Loucy (cell line): ENCODE data around the gene KCNMA1.

ENCODE experiments used
- H2AFZ ChIP-seq: fragments of 200-600 bp; sonication (generic); 2 replicates; pipeline ENCODE4 v1.6.0; 2016; ENCODE audit warnings: antibody characterized with exemption, mild to moderate bottlenecking, low read length, moderate library complexity
- H3F3A ChIP-seq: fragments of 200-600 bp; 2 replicates; pipeline ENCODE4 v1.6.0; 2016; ENCODE audit warnings: antibody characterized with exemption, low read depth, mild to moderate bottlenecking
- H3K27me3 ChIP-seq: fragments of 200-600 bp; sonication (generic); 2 replicates; pipeline ENCODE4 v1.6.1; 2014; ENCODE audit warnings: low read length, mild to moderate bottlenecking; ENCODE audit not compliant: insufficient read depth, poor library complexity, severe bottlenecking
- H3K36me3 ChIP-seq: fragments of 200-600 bp; sonication (generic); 2 replicates; pipeline ENCODE4 v1.6.1; 2016; ENCODE audit warnings: low read length; ENCODE audit not compliant: insufficient read depth
- H3K4me1 ChIP-seq: fragments of 200-600 bp; sonication (generic); 2 replicates; pipeline ENCODE4 v1.5.1; 2014; ENCODE audit warnings: low read length, mild to moderate bottlenecking; ENCODE audit not compliant: insufficient read depth, poor library complexity, severe bottlenecking
- H3K4me2 ChIP-seq: fragments of 200-600 bp; sonication (generic); 2 replicates; pipeline ENCODE4 v1.6.0; 2014; ENCODE audit warnings: antibody characterized with exemption, low read length, low read depth, mild to moderate bottlenecking; ENCODE audit not compliant: poor library complexity, severe bottlenecking
- H3K4me3 ChIP-seq: fragments of 200-600 bp; sonication (generic); 2 replicates; pipeline ENCODE4 v1.5.1; 2014; ENCODE audit warnings: low read length, mild to moderate bottlenecking, mixed read lengths; ENCODE audit not compliant: poor library complexity, severe bottlenecking
- H3K79me2 ChIP-seq: fragments of 200-600 bp; sonication (generic); 2 replicates; pipeline ENCODE4 v1.6.1; 2014; ENCODE audit warnings: low read length; ENCODE audit not compliant: insufficient read depth
- H3K9ac ChIP-seq: fragments of 200-600 bp; sonication (generic); 2 replicates; pipeline ENCODE4 v1.6.0; 2014; ENCODE audit warnings: mild to moderate bottlenecking, low read depth, low read length, moderate library complexity; ENCODE audit not compliant: poor library complexity, severe bottlenecking
- H3K9me2 ChIP-seq: fragments of 200-600 bp; sonication (generic); replicated peaks from 2 replicates; pipeline ENCODE4 v1.6.1; 2016; ENCODE audit warnings: low read depth, low read length, mixed read lengths
- H3K9me3 ChIP-seq: fragments of 200-600 bp; sonication (generic); 2 replicates; pipeline ENCODE4 v1.6.1; 2014; ENCODE audit warnings: mild to moderate bottlenecking, antibody characterized with exemption, low read length, low read depth; ENCODE audit not compliant: insufficient read depth
- H4K20me1 ChIP-seq: fragments of 200-600 bp; sonication (generic); 2 replicates; pipeline ENCODE4 v1.6.0; 2014; ENCODE audit warnings: antibody characterized with exemption, low read length, mild to moderate bottlenecking; ENCODE audit not compliant: insufficient read depth, poor library complexity, severe bottlenecking
- EZH2phosphoT487 ChIP-seq: fragments of 200-600 bp; IDR thresholded peaks from 2 replicates; pipeline ENCODE4 v1.6.1; 2018; ENCODE audit warnings: antibody characterized with exemption, mild to moderate bottlenecking, moderate library complexity, borderline replicate concordance
- TF ChIP-seq, protein P1 (sequence below): fragments of 200-600 bp; sonication (generic); conservative IDR thresholded peaks from 2 replicates; pipeline ENCODE4 v1.5.1; 2014; ENCODE audit warnings: mild to moderate bottlenecking, antibody characterized with exemption, low read length

KCNMA1 gene

DNA sequence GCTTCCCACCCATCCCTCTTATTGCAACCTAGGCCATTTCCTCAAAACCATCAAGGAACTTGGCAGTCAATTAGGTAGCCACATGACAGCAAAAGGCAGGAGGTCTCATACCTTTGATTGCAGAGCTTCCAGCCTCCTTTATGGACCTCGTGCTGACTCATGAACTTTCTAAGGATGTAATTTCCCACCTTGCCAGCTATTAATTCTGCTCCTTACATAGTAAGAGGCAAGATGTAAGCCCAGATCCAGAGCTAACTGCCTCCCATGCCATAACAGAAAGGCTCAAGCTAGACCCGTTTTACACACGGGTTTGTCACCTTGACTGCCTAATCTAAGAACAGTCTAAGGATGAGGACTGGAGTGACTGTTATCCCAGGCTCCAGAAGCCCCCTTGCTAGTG lies 565.7 kb downstream of the KCNMA1 start:
- Histone ChIP-seq H2AFZ (no peak overlapping the region), H3K79me2 (no peaks in the 10 kb centered on the region), H3K27me3 (no peaks in the 10 kb centered on the region), H4K20me1 (no peaks in the 10 kb centered on the region), H3F3A (no peaks in the 10 kb centered on the region), H3K36me3 (no peaks in the 10 kb centered on the region; the same call in 1 of the 2 replicates), H3K4me3 (no peak overlapping the region), H3K4me2 (no peak overlapping the region), H3K9me3 (no peaks in the 10 kb centered on the region), H3K9me2 (no peaks in the 10 kb centered on the region), H3K9ac (no peak overlapping the region), H3K4me1 (no peaks in the 10 kb centered on the region)
- TF ChIP-seq, protein P1, sequence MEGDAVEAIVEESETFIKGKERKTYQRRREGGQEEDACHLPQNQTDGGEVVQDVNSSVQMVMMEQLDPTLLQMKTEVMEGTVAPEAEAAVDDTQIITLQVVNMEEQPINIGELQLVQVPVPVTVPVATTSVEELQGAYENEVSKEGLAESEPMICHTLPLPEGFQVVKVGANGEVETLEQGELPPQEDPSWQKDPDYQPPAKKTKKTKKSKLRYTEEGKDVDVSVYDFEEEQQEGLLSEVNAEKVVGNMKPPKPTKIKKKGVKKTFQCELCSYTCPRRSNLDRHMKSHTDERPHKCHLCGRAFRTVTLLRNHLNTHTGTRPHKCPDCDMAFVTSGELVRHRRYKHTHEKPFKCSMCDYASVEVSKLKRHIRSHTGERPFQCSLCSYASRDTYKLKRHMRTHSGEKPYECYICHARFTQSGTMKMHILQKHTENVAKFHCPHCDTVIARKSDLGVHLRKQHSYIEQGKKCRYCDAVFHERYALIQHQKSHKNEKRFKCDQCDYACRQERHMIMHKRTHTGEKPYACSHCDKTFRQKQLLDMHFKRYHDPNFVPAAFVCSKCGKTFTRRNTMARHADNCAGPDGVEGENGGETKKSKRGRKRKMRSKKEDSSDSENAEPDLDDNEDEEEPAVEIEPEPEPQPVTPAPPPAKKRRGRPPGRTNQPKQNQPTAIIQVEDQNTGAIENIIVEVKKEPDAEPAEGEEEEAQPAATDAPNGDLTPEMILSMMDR = no peak
- TF ChIP-seq EZH2phosphoT487 = no peak

GRCh38 chr10:77071001-77071511 lies 566.6 kb downstream of the KCNMA1 start:
- H3K27me3 ChIP-seq = no peaks in the 10 kb centered on the region
- H4K20me1 ChIP-seq = no peaks in the 10 kb centered on the region
- H2AFZ ChIP-seq = no peak overlapping the region
- no peaks in the 10 kb centered on the region for H3K79me2 ChIP-seq
- no peaks in the 10 kb centered on the region for H3K9me3 ChIP-seq
- H3K36me3 ChIP-seq = no peaks in the 10 kb centered on the region; the same call in 1 of the 2 replicates
- TF ChIP-seq EZH2phosphoT487 = no peak
- TF ChIP-seq, protein P1 = no peak
- H3K4me3 ChIP-seq = no peak overlapping the region
- H3K4me1 ChIP-seq = no peaks in the 10 kb centered on the region
- H3K9ac ChIP-seq = no peak overlapping the region
- no peak overlapping the region for H3K4me2 ChIP-seq
- H3F3A ChIP-seq = no peaks in the 10 kb centered on the region
- no peaks in the 10 kb centered on the region for H3K9me2 ChIP-seq

DNA sequence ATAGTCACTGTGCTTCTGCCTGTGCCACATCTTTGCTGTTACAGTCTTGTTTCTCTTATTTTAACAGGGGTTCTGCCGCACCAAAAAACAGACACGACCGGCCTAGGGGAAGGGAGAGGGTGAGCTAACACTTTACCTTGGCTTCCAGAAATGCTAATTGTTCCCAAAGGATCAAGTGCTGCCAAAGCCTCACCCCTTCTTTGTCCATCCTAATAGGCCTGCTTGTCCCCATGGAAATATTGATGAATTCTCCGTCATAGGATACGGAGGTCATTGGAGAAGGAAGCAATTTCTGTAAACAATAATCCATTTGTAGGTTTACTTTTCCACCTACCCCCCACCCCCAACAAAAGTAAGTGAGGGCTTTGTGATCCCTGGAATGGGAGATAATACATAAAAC lies 567.3 kb downstream of the KCNMA1 start:
- Histone ChIP-seq H3K79me2 (no peaks in the 10 kb centered on the region), H3K4me3 (no peak overlapping the region), H4K20me1 (no peaks in the 10 kb centered on the region), H3K36me3 (no peaks in the 10 kb centered on the region; the same call in 1 of the 2 replicates), H3K9me3 (no peaks in the 10 kb centered on the region), H3K9ac (no peak overlapping the region), H3K9me2 (no peaks in the 10 kb centered on the region), H3F3A (no peaks in the 10 kb centered on the region), H3K4me1 (no peaks in the 10 kb centered on the region), H2AFZ (no peak overlapping the region), H3K27me3 (no peaks in the 10 kb centered on the region), H3K4me2 (no peak overlapping the region)
- no peak for TF ChIP-seq EZH2phosphoT487
- TF ChIP-seq, protein P1 = no peak
